Activated gamma-delta T cell treated with Interleukin-2 at 50 U/mL for 16 hours (primary cell): ENCODE data around the gene CHRNG.
"Not testable (repeated sequence)": the region's sequence is repeated elsewhere in the genome, so short reads cannot be mapped to it uniquely, and the experiment has no call there.

Experiments used
- DNase-seq: peaks from one replicate; pipeline ENCODE4 v3.0.0-alpha.2; 2020

Gene CHRNG

DNA sequence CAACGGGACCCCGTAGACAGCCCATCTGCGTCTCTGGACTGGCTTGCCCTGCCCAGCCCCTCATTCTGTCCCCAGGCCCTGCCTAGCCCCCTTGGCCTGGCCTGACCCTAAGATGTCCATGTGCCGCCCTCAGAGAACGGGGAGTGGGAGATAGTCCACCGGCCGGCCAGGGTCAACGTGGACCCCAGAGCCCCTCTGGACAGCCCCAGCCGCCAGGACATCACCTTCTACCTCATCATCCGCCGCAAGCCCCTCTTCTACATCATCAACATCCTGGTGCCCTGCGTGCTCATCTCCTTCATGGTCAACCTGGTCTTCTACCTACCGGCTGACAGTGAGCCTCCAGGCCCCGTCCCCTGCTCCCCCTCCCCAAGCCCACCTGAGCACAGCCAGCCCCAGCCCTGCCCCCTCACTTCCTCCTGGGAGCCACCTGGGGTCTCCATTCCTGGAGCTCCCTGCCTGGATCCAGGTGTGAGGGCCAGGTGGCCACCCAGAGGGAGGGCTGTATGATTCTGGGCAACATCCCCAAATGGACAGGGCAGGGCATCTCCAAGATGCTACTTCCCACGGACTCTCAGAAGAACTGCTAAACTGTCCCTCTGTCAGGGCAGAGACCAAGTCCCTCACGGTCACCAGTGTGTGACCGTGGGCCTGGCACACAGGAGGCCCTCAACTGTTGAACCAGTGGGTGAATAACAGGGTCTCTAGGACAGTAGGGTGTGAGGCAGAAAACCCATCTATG is 9.5 kb upstream of the CHRNG start:
- DNase-seq, result no peak

DNA sequence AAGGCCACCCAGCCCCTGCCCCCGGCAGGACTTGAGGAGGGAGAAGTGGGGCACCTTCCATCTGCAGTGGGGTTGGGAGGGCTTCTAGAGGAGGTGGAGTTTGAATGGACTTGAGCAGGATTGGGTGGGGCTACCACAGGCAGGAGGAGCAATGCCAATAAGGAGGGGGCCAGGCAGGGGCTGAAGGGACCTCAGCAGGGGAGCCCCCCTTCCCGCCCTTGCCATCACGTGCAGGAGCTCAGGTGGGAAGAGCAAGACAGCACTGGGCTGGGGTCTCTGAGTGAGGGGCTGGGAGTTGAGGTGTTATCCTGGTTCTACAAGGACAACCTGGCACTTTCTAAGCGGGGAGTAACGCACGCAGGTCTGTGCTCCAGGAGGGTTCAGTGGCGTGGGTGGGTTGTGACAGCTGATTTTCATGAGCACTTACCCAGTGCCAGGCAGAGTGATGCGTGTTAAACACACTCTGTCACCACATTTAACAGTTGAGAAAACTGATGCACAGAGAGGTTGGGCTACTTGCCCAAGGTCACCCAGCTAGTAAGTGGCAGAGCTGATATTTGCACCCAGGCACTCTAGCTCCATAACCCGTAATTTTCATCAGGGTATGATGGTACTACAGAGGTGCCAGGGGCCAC is 8.7 kb upstream of the CHRNG start:
- DNase-seq, result no peak

- DNase-seq, result no peak
Observed at GRCh38 chr2:232532419-232532818, 7.1 kb upstream of the CHRNG start.

GRCh38 chr2:232532821-232533220 is 6.7 kb upstream of the CHRNG start:
- DNase-seq, result not testable (repeated sequence)

GRCh38 chr2:232533944-232534710 is 5.4 kb upstream of the CHRNG start:
- DNase-seq, result no peak

- no peak for DNase-seq
Observed at GRCh38 chr2:232534940-232535651, 4.4 kb upstream of the CHRNG start.

DNA sequence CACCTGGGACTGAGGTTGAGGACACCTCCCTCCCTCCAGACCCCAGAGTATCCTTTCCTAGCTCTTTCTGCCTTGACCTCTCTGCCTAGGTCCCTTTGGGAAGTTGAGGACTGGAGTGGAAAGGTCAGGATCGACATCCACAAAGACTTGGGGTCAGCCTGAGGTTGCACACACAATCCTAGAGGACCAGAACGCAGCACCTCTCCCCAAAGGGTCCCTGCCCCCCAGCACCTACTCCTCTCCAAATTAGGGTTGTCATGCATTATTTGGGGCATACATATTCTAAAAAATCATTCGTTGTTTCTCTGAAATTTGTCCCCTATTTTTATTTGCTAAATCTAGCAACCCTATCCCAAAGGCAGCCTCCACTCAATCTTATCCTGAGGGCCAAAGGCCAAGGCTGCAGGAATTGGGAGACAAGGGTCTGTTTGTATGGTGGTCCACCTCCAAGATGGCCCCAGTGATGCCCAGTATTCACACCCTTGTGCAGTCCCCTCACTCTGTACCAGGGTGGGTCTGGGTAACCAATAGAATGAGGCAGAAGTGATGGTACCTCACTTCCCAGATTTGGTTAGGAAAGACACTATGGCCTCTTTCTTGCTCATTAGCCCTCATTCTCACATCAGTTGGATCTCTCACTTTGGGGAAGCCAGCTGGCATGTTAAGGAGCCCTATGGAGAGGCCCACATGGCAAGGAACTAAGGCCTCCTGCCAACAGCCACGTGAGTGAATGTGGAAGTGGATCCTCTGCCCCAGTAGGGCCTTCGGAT is 3.5 kb upstream of the CHRNG start:
- no peak for DNase-seq

DNA sequence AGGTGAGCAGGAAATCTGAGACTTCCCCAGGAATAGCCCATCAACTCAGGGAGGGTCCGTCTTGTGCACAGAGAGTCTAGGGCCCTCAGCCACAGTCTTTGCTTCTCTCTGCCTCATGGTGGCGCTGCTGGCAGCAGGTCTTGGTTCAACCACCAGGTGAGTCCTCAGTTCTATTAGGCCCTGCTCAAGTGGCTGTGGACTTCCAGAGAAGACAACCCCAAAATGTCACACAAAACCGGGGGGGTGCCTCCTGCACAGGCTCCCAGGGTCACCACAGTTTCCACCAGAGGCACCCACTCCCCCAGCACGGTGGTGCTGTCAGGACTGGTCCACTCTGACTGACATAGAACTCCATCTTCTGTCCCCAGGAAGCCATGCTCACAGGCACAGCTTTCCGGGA is 2.4 kb upstream of the CHRNG start:
- DNase-seq, result no peak

DNA sequence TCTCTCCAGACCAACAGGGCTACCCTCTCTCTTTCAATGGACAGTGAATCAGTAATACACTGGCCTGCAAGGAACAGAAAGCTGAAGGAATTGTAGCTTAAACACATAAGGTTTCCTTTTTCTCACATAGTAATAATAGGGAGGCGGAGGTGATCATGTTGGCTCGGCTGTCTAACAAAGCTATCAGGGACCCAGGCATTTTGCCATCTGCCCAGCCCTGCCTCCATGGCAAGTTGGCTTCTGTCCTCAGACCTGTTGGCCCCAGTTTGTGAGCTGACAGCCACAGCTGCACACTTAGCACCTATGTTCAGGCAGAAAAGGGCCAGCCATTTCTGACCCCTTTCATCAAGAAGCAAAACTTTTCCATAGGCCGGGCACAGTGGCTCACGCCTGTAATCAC is 2.0 kb upstream of the CHRNG start:
- no peak for DNase-seq

DNA sequence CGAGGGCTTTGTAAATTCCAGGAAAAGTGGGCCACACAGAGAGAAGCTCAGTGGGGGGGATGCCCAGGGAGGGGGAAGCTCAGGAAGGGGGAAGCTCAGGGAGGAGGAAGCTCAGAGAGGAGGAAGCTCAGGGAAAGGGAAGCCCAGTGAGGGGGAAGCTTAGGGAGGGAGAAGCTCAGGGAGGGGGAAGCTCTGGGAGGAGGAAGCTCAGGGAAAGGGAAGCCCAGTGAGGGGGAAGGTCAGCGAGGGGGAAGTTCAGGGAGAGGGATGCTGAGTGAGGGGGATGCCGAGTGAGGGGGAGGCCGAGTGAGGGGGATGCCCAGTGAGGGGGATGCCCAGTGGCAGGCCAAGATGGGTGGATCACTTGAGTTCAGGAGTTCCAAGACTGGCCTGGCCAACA is 821 bp upstream of the CHRNG start:
- DNase-seq, result no peak

- DNase-seq, result no peak
Observed at GRCh38 chr2:232540441-232541041, 1.0 kb downstream of the CHRNG start.

DNA sequence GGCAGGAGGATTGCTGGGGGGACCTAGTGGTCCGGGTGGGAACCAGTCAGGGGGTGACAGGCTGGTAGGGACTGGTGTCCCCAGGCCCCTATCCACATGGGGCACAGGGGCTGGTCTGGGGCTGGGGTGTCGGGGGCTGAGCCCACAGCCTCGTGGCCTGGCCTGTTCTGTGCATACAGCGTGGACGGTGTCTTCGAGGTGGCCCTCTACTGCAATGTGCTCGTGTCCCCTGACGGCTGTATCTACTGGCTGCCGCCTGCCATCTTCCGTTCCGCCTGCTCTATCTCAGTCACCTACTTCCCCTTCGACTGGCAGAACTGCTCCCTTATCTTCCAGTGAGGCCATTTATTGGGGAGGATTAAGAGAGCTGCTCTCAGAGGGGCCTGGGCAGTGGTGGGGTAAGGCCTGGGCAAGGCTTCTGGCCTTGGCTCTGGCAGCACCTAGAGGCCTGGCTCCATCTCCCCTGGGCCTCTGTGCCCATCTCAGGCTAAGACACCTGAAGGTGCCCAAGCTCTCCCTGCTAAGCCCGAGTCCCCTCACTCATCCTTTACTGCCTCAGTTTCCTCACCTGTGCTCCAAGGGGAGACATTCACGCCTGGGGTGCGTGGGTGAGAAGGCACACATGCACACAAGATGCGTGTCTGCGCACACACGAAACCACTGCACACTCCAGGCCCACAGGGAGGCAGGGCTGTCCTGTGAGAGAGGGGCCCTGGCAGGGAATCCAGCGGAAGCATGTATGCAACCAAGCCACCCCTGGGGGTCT is 1.9 kb downstream of the CHRNG start:
- DNase-seq, result no peak

GRCh38 chr2:232541961-232542714 is 2.6 kb downstream of the CHRNG start:
- no peak for DNase-seq

GRCh38 chr2:232542715-232543467 is 3.4 kb downstream of the CHRNG start:
- no peak for DNase-seq

DNA sequence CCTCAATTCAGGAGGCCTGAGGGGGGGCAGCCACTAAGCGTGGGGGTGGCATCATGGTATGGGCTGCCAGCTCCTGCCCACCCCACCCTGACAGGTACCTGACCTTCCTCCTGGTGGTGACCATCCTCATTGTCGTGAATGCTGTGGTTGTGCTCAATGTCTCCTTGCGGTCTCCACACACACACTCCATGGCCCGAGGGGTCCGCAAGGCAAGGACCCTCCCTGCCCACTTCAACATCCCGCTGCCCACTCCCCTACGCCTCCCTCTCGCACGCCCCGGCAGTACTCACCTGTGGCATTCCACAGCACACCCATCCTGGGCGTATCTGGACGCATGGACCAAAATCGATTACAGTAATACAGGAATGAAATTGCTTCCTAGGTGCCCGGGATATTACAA is 4.0 kb downstream of the CHRNG start:
- DNase-seq, result no peak

DNA sequence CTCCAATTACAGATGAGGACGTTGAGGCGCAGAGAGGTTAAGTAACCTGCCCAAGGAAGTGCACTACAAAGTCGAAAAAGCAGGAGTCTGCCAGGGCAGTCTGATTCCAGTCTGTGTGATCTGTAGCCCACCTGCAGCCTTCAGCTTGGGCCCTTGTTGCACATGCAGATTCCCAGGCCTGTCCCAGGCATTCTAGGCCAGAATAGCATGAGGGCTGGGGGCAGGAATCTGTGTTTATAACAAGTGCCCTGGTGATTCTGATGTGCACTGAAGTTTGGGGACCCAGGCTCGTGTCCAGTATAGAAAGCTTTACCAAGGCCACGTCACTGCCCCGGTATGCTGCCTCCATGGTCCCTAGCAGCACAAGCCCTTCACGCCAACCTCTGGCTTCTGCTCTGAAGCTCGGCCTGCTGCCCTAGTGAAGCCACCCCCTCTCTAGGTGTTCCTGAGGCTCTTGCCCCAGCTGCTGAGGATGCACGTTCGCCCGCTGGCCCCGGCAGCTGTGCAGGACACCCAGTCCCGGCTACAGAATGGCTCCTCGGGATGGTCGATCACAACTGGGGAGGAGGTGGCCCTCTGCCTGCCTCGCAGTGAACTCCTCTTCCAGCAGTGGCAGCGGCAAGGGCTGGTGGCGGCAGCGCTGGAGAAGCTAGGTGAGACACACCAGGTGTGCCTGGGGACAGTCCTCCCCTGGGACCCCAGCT is 4.6 kb downstream of the CHRNG start:
- DNase-seq, result no peak

GRCh38 chr2:232544674-232545073 is 5.2 kb downstream of the CHRNG start:
- no peak for DNase-seq

GRCh38 chr2:232545511-232546375 is 6.3 kb downstream of the CHRNG start:
- DNase-seq, result no peak
